DMS79 treated with DMSO at 0.1 percent for 48 hours (cell line): ENCODE data around the gene TMEM212.
"Not testable (repeated sequence)": the region's sequence is repeated elsewhere in the genome, so short reads cannot be mapped to it uniquely, and the experiment has no call there.

Source experiments
- DNase-seq: peaks from one replicate; lab custom pipeline; 2025; lab: John Stamatoyannopoulos, UW

Gene TMEM212

DNA sequence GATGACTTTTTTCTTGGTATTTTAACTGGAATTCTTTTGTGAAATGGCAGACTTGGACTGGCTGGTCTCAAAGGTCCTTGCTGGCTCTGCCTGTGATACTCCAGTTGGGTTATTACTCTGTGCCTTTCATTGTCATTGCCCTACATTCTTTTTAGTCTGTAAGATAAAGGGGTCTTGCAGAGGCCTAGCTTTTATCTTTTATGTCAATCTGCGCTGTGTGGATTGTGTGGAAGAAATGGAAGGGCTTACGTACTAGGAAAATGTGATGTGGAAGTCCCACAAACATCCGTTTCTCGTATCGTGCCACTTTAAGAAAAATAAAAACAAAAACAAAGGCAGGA is 8.7 kb upstream of the TMEM212 start:
- no peak for DNase-seq

DNA sequence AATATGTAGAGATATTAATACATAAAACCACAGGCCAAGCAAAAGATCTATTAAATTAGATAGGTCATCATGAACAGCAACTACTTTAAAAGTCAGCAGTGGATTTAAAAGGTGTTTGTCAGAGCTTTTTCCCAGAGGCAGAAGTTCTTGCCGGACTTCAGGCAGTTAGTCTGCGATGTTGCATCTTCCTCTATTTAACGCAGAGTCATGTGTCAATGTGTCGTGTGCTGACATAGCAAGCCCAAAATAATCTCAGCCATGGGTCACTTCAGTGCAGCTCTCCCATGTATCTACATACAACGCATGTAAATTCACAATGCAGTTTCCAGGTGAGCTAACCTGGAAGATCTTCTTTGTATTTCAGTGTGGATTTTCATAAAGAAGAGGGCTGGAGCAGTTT is 8.0 kb upstream of the TMEM212 start:
- DNase-seq = no peak

DNA sequence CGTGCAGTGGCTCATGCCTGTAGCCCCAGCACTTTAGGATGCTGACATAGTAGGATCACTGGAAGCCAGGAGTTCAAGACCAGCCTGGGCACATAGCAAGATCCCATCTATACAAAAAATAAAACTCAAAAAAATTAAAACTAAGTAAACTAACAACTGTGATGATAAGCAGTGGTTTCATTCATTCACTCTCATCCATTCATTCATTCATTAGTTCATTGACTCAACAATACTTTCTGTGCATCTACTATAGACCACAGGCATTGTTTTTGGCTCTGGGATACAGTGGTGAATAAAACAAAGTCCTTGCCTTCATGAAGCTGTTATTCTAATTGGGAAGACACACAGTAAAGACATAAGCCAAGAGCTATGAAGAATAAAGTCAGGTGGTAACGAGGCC is 7.5 kb upstream of the TMEM212 start:
- no peak for DNase-seq

DNA sequence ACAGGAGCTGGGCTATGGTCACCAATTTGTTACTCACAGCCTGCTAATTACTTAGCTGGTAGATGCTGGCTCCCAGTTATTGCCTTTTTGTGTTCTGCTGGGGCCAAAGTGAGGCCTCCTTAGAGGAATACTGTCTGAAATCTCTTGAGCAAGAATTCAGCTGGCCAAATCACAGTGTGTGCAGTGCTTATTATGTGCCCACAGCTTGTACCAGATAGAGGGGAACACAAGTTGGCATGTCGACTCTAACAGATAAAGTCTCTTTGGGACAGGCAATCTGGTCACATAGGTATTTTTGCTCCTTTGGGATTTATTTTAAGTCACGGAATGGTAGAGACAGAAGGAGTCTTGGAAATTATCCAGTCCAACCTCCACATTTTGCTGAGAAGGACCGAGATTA is 6.3 kb upstream of the TMEM212 start:
- DNase-seq = no peak

DNA sequence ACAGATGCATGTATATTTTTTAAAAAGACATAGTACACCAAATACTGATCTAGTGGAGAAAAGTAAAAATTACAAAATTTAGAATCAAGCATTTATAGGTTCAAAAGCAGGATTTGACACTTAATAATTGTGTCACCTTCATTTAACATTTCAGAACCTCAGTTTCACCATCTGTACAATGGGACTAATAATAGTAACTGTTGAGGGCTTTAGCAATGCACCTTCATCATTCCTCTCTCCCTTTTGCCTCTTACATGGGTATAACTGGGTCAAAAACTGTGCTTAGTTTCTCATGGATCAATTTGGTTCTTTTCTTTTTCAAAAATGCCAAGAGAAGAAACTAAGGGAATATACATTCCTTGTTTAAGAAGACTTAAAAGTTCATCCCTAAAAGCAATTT is 5.5 kb upstream of the TMEM212 start:
- no peak for DNase-seq

DNA sequence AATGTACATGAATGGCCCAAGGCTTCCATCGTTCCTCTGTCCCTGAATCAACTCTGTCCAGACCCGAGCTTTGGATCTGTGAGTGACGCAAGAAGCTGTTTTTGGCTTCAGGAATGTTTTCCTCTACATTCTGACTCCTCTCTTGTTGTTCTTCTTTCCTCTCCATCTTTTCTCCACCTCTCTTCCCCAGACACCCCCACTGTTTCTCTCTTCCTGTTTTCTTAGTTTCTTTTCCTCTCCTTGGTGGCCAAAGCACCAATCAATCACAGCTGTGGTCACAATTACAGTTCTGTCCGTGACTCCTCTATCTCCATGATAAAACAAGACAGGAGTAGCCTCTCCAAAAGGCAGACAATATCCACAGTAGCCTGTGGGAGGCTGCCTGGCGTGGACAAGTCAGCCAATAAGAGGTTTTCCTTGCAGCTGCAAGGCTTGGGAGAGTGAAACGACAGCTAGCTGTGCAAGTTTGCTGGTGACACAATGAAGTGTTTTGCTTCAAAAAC is 4.9 kb upstream of the TMEM212 start:
- DNase-seq = no peak

DNA sequence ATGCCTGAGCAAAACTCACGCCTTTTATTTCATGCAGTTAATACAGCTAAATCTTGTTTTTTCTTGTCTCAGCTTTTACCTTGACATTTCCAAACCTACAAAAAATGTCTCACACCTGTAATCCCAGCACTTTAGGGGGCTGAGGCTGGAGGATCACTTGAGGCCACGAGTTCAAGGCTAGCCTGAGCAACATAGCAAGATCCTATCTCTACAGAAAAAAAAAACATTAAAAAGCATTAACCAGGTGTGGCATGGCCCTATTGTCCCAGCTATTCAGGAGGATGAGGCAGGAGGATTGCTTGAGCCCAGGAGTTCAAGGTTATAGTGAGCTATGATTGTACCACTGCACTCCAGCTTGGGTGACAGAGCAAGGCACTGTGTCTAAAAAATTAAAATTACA is 3.9 kb upstream of the TMEM212 start:
- DNase-seq = no peak

DNA sequence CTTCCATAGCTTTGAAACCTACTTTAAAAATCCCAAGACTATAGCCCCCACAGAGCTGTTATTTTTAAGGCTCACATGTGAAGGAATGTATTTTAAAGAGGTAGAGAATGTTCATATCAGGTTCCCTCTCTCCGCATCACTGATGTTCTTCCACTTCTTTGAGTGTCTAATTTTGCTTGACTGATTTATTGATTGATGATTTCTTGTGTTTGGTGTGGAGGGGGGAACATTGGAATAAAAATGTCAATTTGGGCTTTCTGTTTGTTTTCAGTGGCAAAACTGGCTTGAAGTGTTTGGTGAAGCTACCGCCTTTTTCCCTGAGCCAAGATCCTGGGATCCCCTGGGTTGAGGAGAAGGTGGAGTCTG is 2.7 kb upstream of the TMEM212 start:
- no peak for DNase-seq

DNA sequence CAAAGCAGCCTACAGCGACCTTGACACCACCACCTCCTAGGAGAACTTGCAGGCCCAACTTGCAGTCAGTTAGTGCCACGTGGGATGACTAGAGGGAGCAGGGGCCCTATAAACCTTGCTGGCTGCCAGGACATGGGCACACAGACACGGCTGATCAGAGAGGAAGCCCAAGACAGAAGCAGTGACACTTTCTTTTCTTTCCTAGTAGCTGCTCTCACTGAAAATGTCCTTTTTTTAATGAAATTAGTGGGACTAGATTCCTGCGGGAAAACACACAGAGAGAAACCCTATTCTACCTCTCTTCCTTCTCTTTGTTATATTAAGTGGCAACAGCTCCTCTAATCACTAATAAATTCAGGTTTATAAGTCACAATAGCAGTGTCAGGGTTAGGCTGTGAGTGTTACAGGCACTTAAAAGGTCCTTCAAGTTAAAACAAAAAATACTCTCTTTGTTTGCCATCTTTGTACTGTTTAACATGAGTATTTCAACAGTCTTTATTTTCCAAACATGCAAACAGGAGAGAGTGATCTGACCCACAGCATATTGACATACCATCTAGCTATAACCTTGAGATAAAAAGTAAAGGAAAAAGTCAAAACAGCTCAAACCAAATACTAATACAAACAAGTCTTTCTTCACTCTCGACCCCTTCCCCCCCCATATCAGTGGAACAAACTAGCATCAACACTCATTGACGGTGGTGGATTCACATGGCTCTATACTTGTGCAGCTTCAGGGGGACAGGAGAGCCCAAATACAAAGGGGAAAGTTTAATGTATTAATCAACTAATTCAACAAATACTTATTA is 2.1 kb upstream of the TMEM212 start:
- DNase-seq = no peak

DNA sequence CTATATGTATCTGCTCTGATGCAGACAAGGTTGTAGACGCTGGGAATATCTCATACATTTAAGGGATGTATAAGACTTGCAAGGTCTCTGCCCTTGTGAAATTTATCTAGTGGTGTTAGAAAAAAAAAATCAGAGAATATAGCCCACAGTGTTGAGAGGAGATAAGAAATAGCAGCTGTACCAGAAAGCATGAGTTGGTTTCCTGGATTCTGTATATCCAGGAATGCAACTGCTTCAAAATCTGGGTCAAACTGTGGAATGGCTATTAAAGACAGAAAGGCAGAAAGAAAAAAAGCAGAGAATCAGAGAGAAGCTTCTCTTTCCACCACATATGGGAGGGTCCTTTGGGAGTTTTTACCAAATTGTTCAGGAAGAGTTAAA is 1.5 kb upstream of the TMEM212 start:
- no peak for DNase-seq

DNA sequence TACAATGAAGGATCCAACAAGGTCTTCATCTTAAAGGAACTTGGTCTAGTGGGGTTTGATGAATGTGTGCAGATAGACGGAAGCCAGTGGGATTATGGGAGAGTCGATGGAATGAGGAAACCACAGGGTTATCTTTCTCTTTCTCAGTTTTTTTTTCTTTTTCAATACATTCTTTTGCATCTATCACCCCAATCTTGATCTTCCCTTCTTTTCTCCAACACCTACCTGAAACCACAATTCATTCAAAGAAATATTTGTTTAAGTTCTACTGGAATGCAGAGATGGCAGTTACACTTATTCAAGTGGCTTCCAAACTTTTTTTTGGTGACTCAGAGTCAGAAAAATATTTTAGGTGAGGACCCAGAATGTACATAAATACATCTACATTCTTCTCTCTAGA is 1.7 kb downstream of the TMEM212 start:
- DNase-seq = no peak

DNA sequence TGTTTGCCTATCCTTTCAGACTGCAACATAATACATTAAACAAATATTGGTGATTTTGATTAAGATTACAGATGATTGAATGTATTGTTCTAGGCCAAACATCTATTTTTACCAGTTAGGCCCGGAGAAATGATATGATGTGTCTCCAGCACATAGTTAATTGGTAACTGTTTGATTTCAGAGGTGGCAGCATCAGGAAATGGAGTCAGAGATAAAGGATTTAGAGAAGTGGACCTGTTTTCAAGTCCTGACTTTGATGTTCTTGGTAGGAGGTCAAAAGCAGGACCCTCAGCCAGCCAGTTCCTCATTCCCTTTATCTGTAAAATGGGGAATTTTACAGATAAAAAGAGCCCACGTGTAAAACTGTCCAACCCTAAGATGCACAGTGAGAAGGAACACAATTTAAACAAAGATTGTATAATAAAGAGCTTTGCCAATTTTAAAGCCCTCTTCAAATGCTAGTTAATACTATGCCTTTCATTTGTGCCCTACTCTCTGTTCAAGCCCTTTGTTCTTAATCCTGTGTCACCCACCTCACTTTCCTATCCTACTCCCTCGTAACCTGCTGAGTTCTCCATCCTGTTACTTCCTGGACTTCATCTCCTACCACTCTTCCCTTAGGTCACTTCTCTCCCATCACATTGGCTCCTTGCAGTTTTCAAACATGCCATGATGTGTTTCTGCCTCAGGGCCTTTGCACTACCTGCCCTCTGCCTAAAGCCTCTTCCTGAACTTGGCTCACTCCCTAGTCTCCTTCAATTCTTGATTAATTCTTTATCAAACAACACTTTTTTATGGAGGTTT is 2.5 kb downstream of the TMEM212 start:
- no peak for DNase-seq

DNA sequence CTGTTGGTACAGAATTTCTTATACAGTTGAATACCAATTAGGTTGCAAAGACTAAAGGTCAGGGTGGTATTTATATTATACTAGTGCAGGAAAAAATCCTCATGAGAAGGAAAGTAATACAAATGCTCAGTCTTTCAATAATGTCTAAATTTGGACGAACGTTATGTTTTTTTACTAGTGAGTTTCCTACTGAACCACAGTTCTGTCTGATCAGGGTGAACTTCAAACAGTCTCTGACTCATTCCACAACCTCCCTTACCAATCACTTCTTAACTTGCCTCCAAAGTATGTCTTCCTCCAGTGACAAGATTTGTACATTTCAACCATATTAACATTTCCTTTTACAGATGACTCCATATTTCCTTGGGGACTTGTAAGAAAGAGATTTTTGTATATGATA is 3.4 kb downstream of the TMEM212 start:
- no peak for DNase-seq

DNA sequence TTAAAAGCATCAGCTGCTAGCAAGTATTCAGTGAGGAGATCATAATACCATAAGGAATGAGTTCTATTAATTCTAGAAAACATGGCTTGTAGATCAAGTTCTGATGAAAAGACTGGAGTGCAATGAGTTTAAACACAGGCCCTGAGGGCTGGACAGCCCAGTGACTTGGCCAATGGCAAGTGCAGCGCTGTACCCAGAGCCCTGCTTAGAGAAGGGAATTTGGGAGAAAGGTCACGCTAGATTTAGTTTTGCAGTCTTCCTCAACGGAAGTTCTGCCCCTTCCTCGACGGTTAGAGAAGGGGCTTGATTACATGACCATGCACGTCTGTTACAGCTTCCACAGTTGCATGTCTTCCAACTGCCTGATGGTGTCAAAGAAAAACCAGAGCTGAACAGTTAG is 4.0 kb downstream of the TMEM212 start:
- no peak for DNase-seq

DNA sequence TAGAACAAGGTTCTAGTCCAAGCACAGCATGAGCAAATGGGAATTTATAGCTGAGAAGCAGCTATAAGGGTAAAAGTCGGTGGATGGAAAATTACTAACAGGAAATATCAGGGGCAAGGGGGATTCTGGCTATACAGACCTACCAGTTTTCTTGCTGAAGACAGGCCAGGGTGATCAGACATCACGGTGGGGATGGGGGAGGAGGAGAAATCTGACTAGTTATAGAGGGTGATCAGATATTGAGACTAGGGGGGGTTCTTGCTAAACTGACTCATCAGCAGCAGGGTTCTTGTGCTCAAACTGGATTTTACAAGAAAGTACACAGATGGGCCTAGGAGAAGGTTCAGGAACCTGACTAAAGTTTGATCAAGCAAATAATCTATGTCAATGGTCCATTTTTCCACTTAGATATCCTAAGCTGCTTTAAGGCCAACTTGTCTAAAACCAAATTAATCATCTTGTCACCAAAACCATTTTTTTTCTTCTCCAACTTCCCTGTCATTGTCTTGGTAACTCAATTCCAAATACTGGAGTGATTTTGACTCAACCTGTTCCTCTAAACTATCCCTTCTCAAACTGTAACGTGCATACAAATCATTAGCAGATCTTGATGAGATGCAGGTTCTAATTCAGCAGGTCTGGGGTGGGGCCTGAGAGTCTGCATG is 4.6 kb downstream of the TMEM212 start:
- no peak for DNase-seq

DNA sequence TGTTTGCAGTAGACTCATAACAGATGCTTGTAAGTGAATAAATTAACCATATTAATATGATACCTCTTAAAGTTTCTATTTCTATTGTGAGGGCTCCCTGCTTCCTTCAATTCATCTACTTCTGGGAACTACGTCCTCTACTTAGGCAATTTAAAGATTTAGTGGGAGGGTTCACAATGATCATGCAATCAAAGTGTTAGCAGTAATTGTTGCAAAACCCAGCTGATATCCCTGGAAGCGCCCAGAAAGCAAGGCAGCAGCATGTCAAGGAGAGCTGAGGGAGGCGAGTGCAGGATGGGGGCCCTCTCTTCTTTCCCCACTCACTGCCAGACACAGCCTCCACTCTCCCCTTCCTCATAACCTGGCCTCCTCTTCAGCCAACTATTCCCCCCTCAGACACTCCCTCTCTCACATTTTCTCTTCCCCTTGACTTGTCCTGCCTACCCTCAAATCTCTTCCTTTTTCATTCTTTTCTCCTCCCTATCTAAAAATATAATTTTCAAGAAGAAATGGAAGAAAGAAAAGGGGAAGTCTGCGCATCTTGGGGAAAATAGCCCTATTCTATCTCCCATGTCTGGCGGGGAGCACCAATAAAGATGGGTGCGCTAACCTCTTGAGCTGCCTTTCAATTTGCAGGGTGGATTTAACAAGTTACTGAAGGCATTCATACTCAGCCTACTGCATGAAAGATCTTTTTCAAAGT is 6.6 kb downstream of the TMEM212 start:
- no peak for DNase-seq

DNA sequence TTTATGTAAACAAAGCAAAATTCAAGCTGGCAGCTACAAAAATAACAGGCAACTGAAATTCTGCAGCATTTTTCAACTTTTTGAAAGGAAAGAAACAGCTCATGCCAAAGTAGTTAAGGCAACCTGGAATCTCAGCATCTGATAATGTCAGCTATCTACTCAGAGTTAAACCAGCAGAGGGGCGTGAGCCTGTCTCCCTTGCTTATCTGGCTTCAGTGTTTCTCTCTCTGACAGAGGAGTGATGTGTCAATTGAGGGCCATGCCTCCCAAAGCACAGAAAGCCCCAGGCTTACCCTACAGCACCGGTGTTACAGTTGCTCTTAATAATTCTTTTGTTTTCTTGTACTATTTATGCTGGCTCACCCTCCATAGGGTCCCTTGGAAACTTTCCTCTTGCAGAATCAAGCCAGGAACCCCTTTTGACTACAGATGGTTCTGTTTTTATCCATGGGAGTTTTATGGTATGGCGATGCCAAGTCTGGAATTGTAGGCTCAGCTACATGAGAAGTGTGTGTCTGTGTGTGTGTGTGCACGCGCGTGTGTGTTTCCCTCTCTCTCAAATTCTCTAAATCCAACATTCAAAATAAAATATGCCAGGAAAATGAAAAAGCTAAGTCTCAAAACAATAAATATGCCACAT is 7.3 kb downstream of the TMEM212 start:
- no peak for DNase-seq

DNA sequence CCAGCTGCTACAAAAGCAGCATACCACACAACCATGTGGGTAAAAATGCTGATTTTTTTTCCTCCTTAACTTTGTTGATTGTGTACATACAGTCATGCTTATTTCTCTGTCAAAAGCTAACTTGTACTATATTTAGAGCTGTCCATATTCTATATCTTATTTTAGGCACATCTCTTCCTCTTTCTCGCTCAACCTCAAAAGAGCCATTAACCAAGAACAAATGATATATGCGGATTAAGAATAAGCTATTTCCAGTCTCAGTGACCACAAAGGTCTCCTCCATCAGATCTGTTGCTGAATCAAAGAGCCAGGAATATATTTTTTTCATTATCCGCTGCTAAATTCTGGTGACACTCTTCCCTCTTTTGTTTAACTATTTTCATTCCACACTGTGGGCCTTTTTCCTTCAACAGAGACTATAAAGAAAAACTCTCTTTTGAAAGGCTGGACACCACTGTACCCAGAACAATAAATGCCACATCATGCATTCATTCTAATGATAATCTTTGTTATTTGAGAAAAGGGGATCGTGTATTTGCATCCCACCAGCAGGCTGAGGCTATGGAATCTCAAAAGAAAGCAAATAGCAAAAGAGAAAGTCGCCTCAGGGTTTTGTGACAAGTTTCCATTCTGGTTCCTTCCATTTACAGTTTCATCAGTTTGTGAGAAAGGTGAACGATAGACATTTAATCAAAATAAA is 8.0 kb downstream of the TMEM212 start:
- DNase-seq = no peak

DNA sequence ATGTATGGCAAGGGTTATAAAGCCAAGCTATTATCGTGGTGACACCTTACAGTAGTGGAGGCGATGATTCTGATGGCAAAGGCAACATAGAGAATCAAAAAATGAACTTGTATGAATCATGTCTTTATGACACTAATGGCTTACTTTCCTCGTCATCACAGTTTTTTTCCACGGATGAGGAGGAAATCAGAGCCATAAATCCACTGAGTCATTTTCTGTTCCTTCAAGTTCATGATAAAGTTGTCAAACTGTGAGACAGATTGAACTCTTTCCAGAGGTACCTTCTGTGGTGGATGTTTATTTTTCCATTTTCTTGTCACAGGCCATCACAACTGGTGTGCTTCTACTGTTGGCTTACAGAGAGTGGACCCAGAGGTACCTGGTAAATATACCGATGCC is 8.5 kb downstream of the TMEM212 start:
- no peak for DNase-seq

DNA sequence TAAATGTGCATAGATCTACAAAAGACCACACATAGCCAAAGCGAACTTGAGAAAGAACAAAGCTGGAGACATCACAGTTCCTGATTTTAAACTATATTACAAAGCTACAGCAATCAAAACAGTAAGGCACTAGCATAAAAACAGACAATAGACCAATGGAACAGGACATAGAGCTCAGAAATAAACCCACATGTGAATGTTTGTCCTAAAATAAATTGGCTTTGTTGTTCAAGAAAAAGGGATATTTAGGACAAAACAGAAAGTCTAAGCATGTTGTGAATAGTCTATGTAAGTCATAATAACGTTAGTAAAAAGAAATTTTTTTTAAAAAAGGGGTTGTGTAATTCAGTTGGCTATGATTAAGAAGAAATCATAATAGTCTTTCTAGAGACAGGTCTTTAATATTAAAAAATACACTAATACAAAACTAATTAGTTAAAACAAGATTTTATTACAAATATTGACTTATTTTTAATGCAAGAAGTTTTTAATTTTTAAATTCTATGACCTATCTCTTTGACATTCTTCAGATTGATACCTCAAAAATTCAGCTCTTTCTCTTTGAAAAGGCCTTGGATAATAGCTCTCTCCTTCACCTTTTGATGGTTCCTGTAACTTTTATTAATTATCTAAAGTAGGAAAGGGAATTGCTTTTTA is 11.6 kb downstream of the TMEM212 start:
- DNase-seq = no peak

DNA sequence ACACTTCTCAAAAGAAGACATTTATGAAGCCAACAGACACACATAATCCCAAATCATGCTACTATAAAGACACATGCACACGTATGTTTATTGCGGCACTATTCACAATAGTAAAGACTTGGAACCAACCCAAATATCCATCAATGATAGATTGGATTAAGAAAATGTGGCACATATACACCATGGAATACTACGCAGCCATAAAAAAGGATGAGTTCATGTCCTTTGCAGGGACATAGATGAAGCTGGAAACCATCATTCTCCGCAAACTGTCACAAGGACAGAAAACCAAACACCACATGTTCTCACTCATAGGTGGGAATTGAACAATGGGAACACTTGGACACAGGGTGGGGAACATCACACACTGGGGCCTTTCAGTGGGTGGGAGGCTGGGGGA is 15.6 kb downstream of the TMEM212 start:
- DNase-seq = not testable (repeated sequence)
